GM18505 (cell line): ENCODE measurements around the gene CCDC85C.
"Not testable (repeated sequence)": the region's sequence is repeated elsewhere in the genome, so short reads cannot be mapped to it uniquely, and the experiment has no call there.

Experiments used
- ATAC-seq: cut with Tn5 transposase; IDR thresholded peaks from one replicate; pipeline ENCODE4 v1.9.1; 2021; ENCODE audit not compliant: unreplicated experiment
- POLR2A ChIP-seq: IDR thresholded peaks from 4 replicates; pipeline ENCODE4 v1.6.1; 2011; ENCODE audit warnings: borderline replicate concordance; ENCODE audit not compliant: insufficient read depth, insufficient read length; ENCODE audit errors: extremely low read depth

Gene CCDC85C

DNA sequence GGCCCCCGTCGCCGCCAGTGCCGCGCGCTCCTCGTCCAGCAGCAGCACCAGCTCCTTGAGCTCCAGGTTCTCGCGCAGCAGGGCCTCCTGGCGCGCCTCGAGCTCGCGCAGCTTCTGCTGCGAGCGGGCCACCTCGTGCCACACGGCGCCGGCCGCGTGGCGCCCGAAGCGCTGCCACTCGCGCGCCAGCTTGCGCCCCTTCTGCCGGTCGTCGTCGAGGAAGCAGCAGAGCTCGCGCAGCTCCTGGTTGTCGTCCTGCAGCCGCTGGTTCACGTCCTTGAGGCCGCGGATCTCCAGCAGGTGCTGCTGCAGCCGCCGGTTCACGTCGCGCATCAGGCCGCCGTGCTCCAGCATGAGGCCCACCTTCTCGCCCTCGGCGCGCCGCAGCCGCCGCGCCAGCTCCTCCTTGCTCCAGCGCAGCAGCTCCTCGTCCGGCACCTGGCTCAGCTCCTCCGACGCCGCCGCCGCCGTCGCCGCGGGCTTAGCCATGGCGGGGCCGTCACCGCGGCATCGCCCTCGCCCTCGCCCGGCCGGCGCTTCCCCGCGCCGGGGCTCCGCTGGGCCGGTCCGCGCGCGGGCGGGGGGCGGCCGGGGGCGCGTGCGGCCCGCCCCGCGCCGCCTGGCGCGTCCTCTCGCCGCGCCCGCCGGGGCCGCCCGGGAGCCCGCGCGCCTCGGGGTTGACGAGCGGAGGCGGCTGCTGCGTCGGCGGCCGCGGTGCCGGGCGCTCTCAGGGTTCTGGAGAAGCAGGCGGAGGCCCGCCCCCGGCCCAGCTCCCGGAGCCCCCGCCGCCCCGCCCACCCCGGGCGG lies at the start of gene CCDC85C:
TSS of gene CCDC85C (minus strand) at position 737 of the 807 bp plus-strand sequence. CDS start at position 489, 248 bp downstream.
- peak; percentile 15 for ATAC-seq
- TF ChIP-seq POLR2A, result no peak

DNA sequence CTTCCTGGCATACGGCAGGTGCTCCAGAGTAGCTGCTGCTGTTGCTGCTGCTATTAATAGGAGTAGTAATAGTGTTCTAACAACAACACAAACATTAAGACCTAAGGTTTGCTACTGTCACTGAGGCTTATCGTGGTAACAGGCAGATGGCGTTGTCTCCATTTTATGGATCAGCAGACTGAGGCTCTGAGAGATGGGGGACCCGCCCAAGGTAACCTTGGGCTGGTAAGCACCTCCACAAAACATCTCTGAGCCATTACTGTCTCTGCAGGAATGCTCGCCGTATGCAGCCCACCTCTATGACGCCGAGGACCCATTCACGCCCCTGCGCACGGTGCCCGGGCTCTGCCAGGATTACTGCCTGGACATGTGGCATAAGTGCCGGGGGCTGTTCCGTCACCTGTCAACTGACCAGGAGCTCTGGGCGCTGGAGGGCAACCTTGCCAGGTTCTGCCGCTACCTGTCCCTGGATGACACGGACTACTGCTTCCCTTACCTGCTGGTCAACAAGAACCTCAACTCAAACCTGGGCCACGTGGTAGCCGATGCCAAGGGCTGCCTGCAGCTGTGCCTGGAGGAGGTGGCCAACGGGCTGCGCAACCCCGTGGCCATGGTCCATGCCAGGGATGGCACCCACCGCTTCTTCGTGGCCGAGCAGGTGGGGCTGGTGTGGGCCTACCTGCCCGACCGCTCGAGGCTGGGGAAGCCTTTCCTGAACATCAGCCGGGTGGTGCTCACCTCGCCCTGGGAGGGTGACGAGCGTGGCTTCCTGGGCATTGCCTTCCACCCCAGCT lies 48.1 kb upstream of the CCDC85C start:
- no peak for ATAC-seq
- no peak for TF ChIP-seq POLR2A

DNA sequence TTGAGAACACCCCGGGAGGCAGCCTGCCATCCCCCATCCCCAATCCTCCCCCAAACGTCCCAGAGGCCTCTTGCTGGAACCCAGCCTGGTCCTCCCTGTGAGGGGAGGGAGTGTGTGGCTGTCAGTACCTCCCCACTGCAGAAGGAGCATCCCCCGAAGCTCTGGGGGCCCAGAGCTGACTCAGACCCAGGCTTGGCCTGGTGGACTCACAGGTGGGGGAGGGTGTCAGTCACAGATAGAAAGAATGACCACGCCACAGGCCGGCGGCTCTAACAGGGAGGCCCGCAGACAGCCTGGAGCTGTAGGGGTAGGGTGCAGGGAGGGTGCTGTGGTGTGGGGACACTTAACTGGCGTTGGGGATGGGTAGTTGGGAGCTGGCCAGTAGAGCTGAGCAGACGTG lies 46.2 kb upstream of the CCDC85C start:
- no peak for TF ChIP-seq POLR2A
- ATAC-seq, result no peak

DNA sequence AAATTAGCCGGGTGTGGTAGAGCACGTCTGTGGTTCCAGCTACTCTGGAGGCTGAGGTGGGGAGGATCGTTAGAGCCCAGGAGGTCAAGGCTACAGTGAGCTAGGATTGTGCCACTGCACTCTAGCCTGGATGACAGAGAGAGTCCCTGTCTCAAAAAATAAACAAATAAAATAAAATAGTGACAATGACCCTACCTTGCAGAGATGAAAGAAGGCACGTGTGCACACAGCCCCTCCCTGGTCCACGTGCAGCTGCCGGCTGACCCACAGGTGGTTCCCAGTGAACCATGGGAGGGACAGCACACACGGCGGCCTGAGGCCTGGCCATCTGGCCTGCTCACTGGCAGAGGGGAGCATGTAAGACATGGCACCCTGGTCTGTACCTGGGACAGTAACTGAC lies 45.6 kb upstream of the CCDC85C start:
- ATAC-seq, result no peak
- no peak for TF ChIP-seq POLR2A

DNA sequence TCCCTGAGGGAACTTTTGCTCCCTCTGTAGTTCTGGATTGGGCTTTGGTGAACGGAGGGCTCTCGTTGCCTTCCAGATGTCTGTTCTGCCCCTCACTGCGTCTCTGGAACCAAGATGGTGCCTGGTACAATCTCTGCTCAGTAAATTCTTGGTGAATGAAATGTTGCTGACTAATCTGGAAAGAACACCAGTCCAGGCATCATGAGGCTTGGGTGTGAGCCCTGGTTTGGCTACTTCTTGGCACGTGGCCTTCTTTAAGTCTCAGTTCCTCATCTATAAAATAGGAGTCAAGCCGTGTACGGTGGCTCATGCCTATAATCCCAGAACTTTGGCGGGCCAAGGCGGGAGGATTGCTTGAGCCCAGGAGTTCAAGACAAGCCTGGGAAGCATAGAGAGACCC lies 45.2 kb upstream of the CCDC85C start:
- ATAC-seq, result no peak
- TF ChIP-seq POLR2A, result no peak

DNA sequence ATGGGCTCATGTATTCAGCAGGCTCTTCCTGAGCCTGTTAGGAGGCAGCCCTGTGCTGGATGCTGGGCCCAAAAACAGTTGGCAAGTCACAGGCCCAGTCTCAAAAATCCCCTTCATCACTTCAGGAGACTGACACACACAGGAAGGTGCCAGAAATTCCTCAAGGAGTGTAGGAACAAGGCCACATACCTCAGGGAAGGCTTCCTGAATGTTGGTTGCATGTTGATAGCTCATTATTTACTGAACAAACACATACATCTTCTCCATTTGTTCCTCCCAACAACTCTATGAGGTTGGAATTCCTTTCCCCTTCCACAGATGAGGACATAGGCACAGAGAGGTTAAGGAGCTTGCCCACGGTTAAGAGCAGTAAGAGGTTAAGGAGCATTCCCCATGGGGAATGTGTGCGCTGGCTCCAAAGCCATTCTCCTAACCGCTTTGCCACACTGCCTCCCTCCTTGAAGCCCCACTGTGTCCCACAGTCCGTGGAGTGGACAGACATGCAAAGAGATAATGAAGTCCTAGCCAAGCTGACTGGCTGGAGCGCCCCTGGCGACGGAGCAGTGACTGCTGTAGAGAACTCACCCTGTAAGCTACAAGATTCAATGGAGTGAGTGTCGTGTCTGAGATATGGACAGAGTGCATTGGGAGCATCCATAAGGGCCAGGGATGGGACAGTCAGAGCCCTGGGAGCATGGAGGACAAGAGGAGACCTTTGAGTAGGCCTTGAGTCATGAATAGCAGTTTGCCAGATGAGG lies 44.2 kb upstream of the CCDC85C start:
- ATAC-seq, result no peak

DNA sequence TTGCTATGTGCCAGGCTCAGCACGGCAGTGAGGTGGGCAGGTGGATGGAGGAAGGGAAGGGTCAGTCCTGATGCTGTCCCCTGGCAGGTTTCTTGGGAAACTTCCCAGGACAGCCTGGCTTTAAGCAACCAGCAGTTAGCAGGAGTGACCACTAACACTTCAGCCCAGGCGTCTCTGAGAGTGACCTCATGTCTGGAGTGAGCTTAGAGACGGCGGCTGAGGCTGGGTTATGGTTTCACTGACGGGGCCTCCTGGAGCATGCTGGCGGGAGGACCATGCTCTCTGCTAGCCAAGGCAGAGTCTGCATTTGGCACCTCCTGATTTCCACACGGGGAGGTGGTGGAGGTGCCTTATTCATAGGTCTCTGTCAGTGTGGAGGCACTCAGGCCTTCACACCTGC lies 43.4 kb upstream of the CCDC85C start:
- ATAC-seq, result no peak
- TF ChIP-seq POLR2A, result no peak

More for the DNA sequence above, 44.2 kb upstream of the CCDC85C start:
- no peak for TF ChIP-seq POLR2A

DNA sequence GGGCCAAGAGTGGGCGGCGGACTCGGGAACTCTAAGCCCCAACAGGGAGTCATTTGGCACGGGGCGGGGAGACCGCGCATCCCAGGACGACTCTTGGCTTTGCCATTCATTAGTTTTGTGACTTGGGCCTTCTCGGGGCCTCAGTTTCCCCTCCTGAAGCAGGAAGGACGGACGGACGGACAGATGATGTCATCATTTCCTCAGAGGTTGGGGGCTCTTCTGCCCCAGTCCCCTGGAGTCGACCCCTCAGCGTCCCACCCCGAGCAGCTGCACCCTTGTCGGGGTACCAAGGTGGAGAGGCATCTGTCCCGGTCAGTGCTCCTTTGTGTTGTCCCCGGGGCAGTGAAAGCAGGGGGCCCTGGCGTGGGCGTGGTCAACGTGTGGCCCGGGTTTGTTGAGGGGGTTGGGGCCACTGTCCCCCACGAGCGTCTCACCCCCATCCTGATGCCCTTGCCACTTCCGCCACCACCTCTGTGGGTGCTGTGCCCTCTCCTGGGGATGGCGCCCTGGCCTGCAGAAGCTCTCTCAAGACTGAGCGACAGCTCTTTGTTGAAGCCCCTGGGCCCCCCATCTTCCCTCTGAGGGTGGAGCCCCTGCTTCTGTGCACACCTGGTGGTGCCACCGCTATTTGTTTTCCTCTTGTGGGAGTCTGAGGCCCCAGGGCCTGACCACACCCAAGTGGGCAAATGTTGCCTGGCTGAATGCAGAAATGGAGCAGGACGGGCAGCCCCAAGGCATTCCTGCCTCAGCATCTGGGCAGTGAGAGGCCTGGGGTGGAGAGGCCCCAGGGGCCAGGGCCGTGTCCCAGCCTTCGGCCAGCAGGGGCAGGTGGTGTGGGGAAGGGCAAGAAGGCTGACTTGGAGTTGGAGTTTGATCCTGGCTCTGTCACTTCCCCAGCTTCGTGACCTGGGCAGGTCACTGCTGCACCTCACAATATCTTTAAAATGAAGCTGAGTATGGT lies 41.8 kb upstream of the CCDC85C start:
- ATAC-seq, result no peak
- TF ChIP-seq POLR2A, result no peak

DNA sequence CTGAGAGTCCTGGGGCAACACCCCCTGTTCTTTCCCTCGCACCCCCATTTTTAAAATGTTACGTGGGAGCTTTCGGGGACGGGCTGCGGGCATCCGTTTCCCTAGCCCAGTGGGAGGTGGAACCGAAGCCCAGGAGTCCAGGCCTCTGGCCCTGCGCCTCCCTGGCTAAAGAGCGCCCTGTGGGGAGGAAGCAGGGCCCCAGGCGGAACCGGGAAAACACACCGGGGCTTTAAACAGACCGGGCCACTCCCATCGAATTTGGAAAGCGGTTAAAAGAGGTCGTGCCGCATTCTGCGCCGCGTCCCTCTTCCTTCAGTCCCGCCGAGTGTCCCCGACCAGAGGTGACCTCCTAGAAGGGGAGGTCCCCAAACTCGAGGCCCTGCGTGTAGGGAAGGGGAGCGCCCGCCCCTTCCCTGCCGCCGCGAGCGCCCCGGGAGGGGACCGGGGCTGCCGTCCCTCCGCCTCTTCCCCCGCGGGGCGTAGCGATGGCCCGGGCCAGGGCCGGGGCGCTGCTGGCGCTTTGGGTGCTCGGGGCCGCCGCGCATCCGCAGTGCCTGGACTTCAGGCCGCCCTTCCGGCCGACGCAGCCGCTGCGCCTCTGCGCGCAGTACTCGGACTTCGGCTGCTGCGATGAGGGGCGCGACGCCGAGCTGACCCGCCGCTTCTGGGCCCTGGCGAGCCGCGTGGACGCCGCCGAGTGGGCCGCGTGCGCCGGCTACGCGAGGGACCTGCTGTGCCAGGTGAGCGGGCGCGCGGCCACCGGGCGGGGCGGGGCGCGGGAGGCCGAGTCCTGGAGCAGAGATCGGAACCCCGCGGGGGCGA lies 40.9 kb upstream of the CCDC85C start, which contains the start of gene HHIPL1:
TSS of gene HHIPL1 (plus strand) at position 407 of the 822 bp plus-strand sequence. CDS start at position 486, 79 bp downstream.
- ATAC-seq, result no peak
- TF ChIP-seq POLR2A, result no peak

DNA sequence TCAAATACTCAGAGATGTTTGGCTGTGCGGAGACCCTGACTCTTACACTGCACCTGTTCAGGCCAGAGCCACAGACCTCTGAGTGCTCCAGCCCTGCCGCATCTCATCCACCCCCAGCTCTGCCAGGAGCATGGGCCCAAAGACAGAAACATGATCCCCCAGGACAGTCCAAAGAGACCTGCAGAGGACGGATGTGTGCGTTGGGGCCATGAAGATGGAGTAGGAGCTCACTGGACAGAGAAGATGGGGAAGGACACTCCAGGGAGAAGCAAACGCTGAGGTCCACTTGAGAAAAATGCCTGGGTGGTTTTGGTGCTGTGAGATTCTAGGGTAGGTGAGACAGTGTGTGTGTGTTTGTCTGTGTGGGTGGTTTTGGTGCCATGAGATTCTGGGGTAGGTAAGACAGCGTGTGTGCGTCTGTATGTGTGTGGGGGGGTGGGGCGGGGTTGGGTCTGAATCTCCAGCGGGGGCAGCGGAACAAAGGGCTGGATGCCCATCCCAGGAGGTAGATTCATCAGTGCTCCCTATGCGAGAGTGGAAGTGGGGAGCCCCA lies 40.1 kb upstream of the CCDC85C start:
- no peak for ATAC-seq
- TF ChIP-seq POLR2A, result no peak

DNA sequence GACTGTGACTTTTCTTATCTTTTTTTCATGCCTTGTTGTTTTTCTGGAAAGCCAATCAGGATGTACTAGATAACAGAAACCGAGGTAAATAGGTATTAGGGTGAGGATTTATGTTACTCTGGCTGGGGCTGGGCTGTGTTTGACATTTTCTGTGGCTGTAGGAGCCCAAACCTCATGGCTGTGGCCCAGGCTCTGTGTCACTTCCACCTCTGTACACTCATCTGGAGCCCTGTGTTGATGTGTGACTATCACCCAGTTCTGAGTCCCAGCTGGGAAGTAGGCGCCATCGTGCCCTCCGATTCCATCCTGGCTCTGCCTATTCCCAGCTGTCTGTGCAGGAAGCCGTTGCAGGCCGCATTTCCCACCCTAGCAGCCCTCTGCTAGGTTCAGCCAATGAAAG lies 39.3 kb upstream of the CCDC85C start:
- TF ChIP-seq POLR2A, result no peak
- ATAC-seq, result no peak

DNA sequence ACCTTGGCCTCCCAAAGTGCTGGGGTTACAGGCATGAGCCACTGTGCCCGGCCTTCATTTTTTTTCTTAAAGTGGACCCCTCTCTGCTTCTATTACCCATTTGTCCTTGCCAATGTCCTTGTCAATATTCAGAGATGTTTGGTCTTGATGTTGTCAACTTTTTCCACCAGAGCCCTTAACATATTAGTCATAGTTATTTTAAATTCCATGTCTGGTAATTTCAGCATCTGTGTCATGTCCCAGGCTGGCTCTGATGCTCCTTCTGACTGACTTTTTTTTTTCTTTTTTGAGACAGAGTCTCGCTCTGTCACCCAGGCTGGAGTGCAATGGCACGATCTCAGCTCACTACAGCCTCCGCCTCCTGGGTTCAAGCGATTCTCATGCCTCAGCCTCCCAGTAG lies 38.8 kb upstream of the CCDC85C start:
- ATAC-seq, result not testable (repeated sequence)
